Fibroblast of upper back skin (primary cell): Measurements from ENCODE around the gene REEP2.
"Not testable (repeated sequence)": the region's sequence is repeated elsewhere in the genome, so short reads cannot be mapped to it uniquely, and the experiment has no call there.

Source experiments
- DNase-seq: peaks from one replicate; pipeline ENCODE4 v3.0.0-alpha.2; 2013

REEP2 gene

GRCh38 chr5:138467711-138468132 is 28.9 kb downstream of the REEP2 start:
- DNase-seq, result peak; percentile 10

DNA sequence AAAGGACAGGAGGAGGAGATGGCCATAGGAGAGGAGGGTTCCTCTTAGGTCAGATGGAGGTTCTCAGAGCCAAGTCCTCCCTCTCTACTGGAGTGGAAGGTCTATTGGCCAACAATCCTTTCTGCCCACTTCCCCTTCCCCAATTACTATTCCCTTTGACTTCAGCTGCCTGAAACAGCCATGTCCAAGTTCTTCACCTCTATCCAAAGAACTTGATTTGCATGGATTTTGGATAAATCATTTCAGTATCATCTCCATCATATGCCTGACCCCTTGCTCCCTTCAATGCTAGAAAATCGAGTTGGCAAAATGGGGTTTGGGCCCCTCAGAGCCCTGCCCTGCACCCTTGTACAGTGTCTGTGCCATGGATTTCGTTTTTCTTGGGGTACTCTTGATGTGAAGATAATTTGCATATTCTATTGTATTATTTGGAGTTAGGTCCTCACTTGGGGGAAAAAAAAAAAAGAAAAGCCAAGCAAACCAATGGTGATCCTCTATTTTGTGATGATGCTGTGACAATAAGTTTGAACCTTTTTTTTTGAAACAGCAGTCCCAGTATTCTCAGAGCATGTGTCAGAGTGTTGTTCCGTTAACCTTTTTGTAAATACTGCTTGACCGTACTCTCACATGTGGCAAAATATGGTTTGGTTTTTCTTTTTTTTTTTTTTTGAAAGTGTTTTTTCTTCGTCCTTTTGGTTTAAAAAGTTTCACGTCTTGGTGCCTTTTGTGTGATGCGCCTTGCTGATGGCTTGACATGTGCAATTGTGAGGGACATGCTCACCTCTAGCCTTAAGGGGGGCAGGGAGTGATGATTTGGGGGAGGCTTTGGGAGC is 29.5 kb downstream of the REEP2 start:
- DNase-seq, result peak; percentile 9

GRCh38 chr5:138468966-138469539 is 30.2 kb downstream of the REEP2 start:
- DNase-seq, result no peak

DNA sequence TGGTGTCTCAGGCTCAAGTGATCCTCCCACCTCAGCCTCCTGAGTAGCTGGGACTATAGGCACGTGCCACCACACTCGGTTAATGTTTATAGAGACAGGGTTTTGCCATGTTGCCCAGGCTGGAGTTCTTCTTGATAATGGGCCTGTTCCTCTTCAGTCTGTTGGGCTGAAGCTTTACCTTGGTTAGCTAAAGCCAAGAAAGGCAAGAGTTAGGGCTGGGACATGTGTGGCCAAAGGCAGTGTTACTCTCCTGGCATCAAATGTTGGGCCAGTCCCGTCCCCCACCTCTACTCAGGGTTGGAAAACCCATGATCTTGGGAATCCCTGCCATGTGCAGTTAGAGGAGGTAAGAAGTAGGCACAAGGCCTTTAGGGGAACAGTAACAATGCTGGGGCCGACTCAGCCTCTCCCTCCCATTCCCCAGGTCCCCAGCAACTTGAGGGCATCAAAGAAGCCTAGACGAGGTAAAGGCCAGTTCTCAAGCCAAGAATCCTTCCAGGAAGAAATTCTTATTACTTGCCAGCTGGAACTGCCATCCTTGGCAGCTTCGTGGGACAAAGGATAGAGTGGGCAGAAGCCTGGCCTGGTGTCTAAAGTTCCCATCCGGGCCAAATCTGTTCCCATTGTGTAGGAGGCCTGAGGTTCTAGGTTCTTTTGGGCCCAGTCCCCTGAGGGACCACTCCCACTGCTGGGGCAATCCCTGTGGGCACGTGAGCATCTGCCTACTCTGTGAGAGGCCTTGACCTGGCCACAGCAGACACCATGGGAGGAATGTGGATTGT is 30.9 kb downstream of the REEP2 start:
- peak; percentile 28 for DNase-seq

GRCh38 chr5:138470322-138471051 is 31.6 kb downstream of the REEP2 start:
- peak; percentile 27 for DNase-seq

- DNase-seq, result no peak
Observed at GRCh38 chr5:138471052-138471361, 32.1 kb downstream of the REEP2 start.

- no peak for DNase-seq
Observed at GRCh38 chr5:138472353-138472752, 33.5 kb downstream of the REEP2 start.

- DNase-seq, result not testable (repeated sequence)
Observed at GRCh38 chr5:138473151-138473550, 34.3 kb downstream of the REEP2 start.

GRCh38 chr5:138476918-138477317 is 38.1 kb downstream of the REEP2 start:
- DNase-seq, result no peak

- DNase-seq, result no peak
Observed at GRCh38 chr5:138482638-138483037, 43.8 kb downstream of the REEP2 start.

GRCh38 chr5:138488481-138488945 is 49.7 kb downstream of the REEP2 start:
- peak; percentile 31 for DNase-seq

GRCh38 chr5:138489683-138490061 is 50.8 kb downstream of the REEP2 start:
- no peak for DNase-seq

DNA sequence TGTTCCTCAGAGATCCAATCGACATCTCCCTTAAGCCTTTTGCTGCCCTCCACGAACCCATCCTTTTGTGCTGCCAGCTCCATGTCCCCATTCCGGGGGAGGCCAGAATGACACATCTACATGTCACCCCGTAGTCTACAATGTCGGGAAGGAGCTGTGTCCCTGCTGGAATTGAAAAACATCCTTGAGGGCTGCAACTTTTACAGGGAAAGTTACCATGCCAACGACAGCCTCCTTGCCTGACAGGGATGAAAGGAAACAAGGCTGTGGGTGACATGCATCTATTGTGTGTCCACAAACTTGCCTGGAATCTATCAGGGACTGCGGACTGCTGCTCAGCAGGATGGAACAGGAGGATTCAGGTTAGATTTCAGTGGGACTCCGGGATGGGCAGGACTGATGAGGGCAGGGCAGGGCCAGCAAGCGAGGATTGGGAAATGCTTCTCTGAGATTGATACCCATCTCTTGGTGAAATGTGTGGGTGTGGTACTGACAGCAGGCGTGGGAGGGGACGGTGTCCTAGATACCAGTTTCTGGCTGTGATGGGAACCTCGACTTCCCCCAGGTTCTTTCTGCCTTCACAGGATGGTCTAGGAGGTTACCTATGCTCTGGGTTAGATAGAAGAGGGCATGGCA is 51.9 kb downstream of the REEP2 start:
- DNase-seq, result no peak

DNA sequence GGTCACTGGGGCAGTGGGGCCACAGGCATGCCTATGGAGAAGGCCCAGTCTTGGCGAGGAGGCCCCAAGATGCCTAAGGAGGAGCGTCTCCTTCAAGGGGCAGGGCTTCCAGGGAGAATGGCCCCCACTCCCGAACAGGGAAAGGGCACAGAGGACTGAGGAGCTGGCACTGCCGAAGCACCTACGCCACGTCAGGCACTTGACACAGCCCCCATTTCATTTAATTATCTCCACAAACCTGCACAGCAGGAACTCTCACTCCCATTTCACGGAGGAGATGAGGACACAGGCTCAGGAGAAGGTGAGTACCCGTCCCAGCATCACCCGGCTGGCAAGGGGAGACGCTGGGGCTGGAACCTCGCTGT is 52.4 kb downstream of the REEP2 start:
- no peak for DNase-seq

GRCh38 chr5:138491669-138492559 is 53.1 kb downstream of the REEP2 start:
- DNase-seq, result peak; percentile 90

- no peak for DNase-seq
Observed at GRCh38 chr5:138492560-138493045, 53.7 kb downstream of the REEP2 start.

DNA sequence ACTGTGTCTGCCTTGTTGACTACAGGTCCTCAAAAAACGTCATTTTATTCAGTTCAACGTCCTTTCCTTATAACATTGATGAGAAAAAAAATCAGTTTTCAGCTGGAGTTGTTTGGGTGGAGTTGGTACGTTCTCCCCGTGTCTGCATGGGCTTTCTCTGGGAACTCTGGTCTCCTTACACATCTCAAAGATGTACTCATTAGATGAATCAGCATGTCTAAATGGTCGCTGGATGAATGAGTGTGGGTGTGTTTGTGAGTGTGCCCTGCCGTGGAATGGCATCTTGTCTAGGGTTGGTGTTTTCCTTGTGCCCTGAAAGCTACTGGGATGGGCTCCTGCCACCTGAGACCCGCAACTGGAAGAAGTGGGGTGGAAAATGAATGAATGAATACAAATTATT is 56.5 kb downstream of the REEP2 start:
- no peak for DNase-seq
